ENCODE data around the gene COL15A1. TPM values are rescaled to one million over a fixed set of nuclear protein-coding genes. Genes with fewer than 3 reads are reported as not detected.

The COL15A1 gene
- total RNA-seq, 1 experiment from 2014 or later = 0.04 TPM

DNA sequence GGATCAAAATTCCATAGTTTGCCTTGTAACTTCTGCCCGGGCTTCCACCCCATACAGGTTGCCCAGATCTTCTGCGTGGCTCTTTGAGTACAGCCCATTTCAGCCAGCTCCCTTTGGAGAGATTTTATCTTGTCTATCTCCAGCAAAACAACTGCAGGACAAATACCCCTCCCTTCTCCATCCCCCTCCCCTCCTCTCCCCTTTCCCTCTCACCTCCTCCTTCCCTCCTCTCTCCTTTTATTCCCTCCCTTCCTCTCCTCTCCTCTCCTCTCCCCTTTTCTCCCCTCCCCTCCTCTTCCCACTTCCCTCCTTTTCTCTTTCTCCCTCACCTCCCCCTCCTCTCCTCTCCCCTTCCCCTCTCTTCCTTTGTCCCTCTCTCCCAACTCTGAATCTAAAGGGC lies 58.2 kb downstream of the COL15A1 start:
- H3K9me3 ChIP-seq (ENCODE audit: low read depth, low read length, poor library complexity, severe bottlenecking) = no peaks in the 10 kb centered on the region
- H3K4me3 ChIP-seq (ENCODE audit: low read depth, low read length, poor library complexity, severe bottlenecking) = no peak overlapping the region
- no TSS peak for BruUV-seq (replicated peaks)
- DNase-seq (ENCODE audit: low spot score) = no peak
- H3K27ac ChIP-seq (ENCODE audit: low read depth, low read length, poor library complexity, severe bottlenecking) = no peak overlapping the region
- CTCF ChIA-PET = no interaction called here
- TF ChIP-seq, protein P1, sequence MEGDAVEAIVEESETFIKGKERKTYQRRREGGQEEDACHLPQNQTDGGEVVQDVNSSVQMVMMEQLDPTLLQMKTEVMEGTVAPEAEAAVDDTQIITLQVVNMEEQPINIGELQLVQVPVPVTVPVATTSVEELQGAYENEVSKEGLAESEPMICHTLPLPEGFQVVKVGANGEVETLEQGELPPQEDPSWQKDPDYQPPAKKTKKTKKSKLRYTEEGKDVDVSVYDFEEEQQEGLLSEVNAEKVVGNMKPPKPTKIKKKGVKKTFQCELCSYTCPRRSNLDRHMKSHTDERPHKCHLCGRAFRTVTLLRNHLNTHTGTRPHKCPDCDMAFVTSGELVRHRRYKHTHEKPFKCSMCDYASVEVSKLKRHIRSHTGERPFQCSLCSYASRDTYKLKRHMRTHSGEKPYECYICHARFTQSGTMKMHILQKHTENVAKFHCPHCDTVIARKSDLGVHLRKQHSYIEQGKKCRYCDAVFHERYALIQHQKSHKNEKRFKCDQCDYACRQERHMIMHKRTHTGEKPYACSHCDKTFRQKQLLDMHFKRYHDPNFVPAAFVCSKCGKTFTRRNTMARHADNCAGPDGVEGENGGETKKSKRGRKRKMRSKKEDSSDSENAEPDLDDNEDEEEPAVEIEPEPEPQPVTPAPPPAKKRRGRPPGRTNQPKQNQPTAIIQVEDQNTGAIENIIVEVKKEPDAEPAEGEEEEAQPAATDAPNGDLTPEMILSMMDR (conservative IDR thresholded peaks at IDR 0.05; ENCODE audit: low read depth, low read length) = no peak
- TF ChIP-seq EZH2 (IDR thresholded peaks at IDR 0.05; ENCODE audit: borderline replicate concordance, low read depth, low read length, poor library complexity, severe bottlenecking) = no peak
- no peaks in the 10 kb centered on the region for H3K36me3 ChIP-seq (ENCODE audit: insufficient read depth, low read length, poor library complexity, severe bottlenecking)
- no peaks in the 10 kb centered on the region for H3K4me1 ChIP-seq (ENCODE audit: insufficient read depth, low read length, poor library complexity, severe bottlenecking)
- POLR2A ChIA-PET (ENCODE audit: low non-redundant PET) = no interaction called here
- H3K27me3 ChIP-seq (replicated peaks; ENCODE audit: insufficient read depth, low read depth, low read length, poor library complexity) = peaks cover 6% of the 10 kb centered on the region
- intact Hi-C loops (cut with micrococcal nuclease; ENCODE audit: unreplicated experiment) = loop anchor here (2.0 kb wide), 1 partner anchor 139 kb away; no protein-coding TSS in a partner anchor

DNA sequence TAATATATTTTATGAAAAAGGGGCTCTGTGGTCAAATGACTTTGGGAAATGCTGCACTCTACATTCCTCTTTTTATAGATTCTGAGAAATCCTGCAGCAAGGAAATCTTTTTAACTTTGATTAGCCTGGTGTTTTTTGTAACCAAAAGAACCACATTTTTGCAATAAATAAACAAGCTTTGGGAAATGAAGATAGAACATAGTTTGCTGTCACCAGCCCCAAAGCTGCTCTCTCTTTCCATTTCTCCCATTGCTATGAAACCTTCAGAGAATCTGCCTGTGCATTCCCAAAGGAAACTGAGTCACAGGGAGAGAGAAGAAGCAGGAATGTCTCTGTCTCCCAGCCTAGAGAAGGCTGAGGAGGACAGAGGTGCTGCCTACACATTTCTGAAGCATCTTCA lies 59.0 kb downstream of the COL15A1 start:
- TF ChIP-seq EZH2 (IDR thresholded peaks at IDR 0.05; ENCODE audit: borderline replicate concordance, low read depth, low read length, poor library complexity, severe bottlenecking) = no peak
- TF ChIP-seq, protein P1 (conservative IDR thresholded peaks at IDR 0.05; ENCODE audit: low read depth, low read length) = no peak
- Histone ChIP-seq H3K9me3 (ENCODE audit: low read depth, low read length, poor library complexity, severe bottlenecking) (no peaks in the 10 kb centered on the region), H3K27me3 (replicated peaks; ENCODE audit: insufficient read depth, low read depth, low read length, poor library complexity) (peaks cover 7% of the 10 kb centered on the region), H3K4me1 (ENCODE audit: insufficient read depth, low read length, poor library complexity, severe bottlenecking) (no peaks in the 10 kb centered on the region), H3K27ac (ENCODE audit: low read depth, low read length, poor library complexity, severe bottlenecking) (no peak overlapping the region), H3K36me3 (ENCODE audit: insufficient read depth, low read length, poor library complexity, severe bottlenecking) (no peaks in the 10 kb centered on the region), H3K4me3 (ENCODE audit: low read depth, low read length, poor library complexity, severe bottlenecking) (no peak overlapping the region)
- ChIA-PET CTCF (interaction anchor here (0.6 kb wide), 1 partner anchor 15 kb away, joined by 3 read pairs; no protein-coding TSS in a partner anchor), POLR2A (ENCODE audit: low non-redundant PET) (no interaction called here)
- no peak for DNase-seq (ENCODE audit: low spot score)
- intact Hi-C loops (cut with micrococcal nuclease; ENCODE audit: unreplicated experiment) = no loop called here
- no TSS peak for BruUV-seq (replicated peaks)

DNA sequence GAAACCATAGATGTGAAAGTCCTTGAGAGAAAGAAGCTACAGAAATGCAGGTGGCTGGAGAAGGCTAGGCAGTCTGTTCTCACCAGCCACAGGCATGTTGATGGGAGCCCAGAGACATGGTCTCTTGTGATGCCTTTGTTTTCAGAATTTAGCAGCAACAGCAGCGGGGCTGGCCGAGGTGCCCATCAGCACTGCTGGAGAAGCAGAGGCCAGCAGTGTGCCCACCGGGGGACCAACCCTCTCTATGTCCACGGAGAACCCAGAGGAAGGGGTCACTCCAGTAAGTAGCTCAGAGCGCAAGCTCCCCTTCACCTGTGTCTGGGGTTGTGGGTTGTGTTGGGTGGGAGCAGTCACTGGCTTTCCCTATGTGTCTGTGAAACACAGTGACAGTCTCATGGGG lies 59.6 kb downstream of the COL15A1 start:
- no peaks in the 10 kb centered on the region for H3K36me3 ChIP-seq (ENCODE audit: insufficient read depth, low read length, poor library complexity, severe bottlenecking)
- peaks cover 8% of the 10 kb centered on the region for H3K27me3 ChIP-seq (replicated peaks; ENCODE audit: insufficient read depth, low read depth, low read length, poor library complexity)
- no peaks in the 10 kb centered on the region for H3K9me3 ChIP-seq (ENCODE audit: low read depth, low read length, poor library complexity, severe bottlenecking)
- CTCF ChIA-PET = interaction anchor here (0.6 kb wide), 1 partner anchor 15 kb away, joined by 3 read pairs; no protein-coding TSS in a partner anchor
- H3K4me1 ChIP-seq (ENCODE audit: insufficient read depth, low read length, poor library complexity, severe bottlenecking) = no peaks in the 10 kb centered on the region
- intact Hi-C loops (cut with micrococcal nuclease; ENCODE audit: unreplicated experiment) = no loop called here
- TF ChIP-seq, protein P1 (conservative IDR thresholded peaks at IDR 0.05; ENCODE audit: low read depth, low read length) = no peak
- TF ChIP-seq EZH2 (IDR thresholded peaks at IDR 0.05; ENCODE audit: borderline replicate concordance, low read depth, low read length, poor library complexity, severe bottlenecking) = no peak
- H3K4me3 ChIP-seq (ENCODE audit: low read depth, low read length, poor library complexity, severe bottlenecking) = no peak overlapping the region
- DNase-seq (ENCODE audit: low spot score) = no peak
- POLR2A ChIA-PET (ENCODE audit: low non-redundant PET) = no interaction called here
- H3K27ac ChIP-seq (ENCODE audit: low read depth, low read length, poor library complexity, severe bottlenecking) = no peak overlapping the region
- BruUV-seq (replicated peaks) = no TSS peak

Measured in A673 (cell line).